Activated T-helper 2 cell treated with anti-CD3 and anti-CD28 coated beads, Interferon-gamma antibody, Interleukin-2, Interleukin-4, amounts not matched to agents 10 μg/mL and 5 μg/mL and 100 μg/mL, durations not matched to agents 14 hours and 24 hours and 36 hours (primary cell): ENCODE measurements around the gene AEBP2. TPM values are rescaled to one million over a fixed set of nuclear protein-coding genes. Genes with fewer than 3 reads are reported as not detected.
"Not testable (repeated sequence)": the region's sequence is repeated elsewhere in the genome, so short reads cannot be mapped to it uniquely, and the experiment has no call there.

Source experiments
- DNase-seq: peaks from one replicate; pipeline ENCODE4 v3.0.0; 2021; ENCODE audit warnings: low spot score
- H3K27ac Mint-ChIP-seq: one replicate; pipeline ENCODE4 v1.8.0; 2021; ENCODE audit warnings: mixed read lengths
- H3K27me3 Mint-ChIP-seq: one replicate; pipeline ENCODE4 v1.8.0; 2021; ENCODE audit warnings: low read depth, mixed read lengths
- H3K36me3 Mint-ChIP-seq: one replicate; pipeline ENCODE4 v1.8.0; 2021; ENCODE audit warnings: low read depth, mixed read lengths
- H3K4me1 Mint-ChIP-seq: one replicate; pipeline ENCODE4 v1.8.0; 2021; ENCODE audit warnings: low read depth, mixed read lengths
- H3K4me3 Mint-ChIP-seq: one replicate; pipeline ENCODE4 v1.8.0; 2021; ENCODE audit warnings: low read depth, mild to moderate bottlenecking, moderate library complexity, mixed read lengths
- H3K9me3 Mint-ChIP-seq: one replicate; pipeline ENCODE4 v1.8.0; 2021; ENCODE audit warnings: mixed read lengths
- intact Hi-C: fragments of 100-400 bp; cut with micrococcal nuclease; formaldehyde crosslinking; loops from one replicate; pipeline ENCODE4 v1.15.1; 2023
- total RNA-seq: library from RNA; stranded (reverse); gene quantifications from 2 replicates; pipeline ENCODE4 v1.2.3, GENCODE V29; 2022

Gene AEBP2
- total RNA-seq, 1 donor from 2014 or later: 64.3 TPM

DNA sequence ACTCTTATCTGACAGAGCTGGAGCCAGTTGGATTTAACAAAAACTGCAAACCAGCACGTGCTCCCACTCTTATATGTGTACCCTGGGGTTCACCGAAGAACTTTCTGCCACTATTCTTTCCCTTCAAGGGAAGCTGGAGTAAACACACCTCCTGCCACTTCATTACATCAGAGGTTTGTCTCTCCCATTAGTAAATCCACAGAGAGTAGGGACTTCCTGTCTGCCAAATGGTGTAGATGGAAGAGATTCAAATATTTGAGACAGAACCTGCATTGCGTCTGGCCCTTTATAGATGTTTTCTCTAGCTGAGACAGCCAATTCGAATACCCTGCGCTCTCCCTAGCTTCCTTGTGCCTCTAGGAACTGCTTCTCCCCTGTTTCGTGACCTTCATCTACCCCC is 29.1 kb upstream of the AEBP2 start:
- H3K27ac Mint-ChIP-seq: no peak overlapping the region
- DNase-seq: no peak
- H3K27me3 Mint-ChIP-seq: peaks cover 5% of the 10 kb centered on the region
- intact Hi-C loops: no loop called here
- H3K9me3 Mint-ChIP-seq: no peaks in the 10 kb centered on the region
- H3K36me3 Mint-ChIP-seq: no peaks in the 10 kb centered on the region
- no peak overlapping the region for H3K4me3 Mint-ChIP-seq
- H3K4me1 Mint-ChIP-seq: no peaks in the 10 kb centered on the region

DNA sequence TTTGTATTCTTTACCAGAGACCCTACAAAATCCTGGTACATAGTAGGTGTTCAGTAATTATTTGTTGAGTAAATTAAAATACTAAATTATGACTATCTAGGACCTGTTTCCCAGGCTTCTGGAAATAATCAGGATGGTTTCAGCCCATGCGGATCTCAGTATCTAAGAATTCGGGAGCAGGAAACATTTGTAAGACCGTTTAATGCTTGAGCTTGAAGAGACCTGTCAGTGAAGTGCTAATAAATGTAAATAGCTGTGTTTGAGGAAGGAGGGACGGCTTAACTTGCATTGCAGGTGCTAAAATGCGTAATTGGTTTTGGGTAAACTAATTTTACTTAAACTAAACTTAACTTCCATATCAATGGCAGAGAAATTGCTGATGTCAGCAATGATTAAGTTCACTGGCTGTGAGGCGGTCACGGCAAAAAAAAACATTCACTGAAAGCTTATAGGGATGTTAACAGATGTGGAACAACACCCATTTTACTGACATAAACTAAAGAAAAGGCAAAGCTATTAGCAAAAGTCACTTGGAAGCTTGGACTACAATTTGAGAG is 28.6 kb upstream of the AEBP2 start:
- Mint-ChIP-seq H3K36me3 (no peaks in the 10 kb centered on the region), H3K27me3 (peaks cover 5% of the 10 kb centered on the region), H3K4me3 (no peak overlapping the region), H3K4me1 (no peaks in the 10 kb centered on the region), H3K27ac (no peak overlapping the region), H3K9me3 (no peaks in the 10 kb centered on the region)
- intact Hi-C loops: no loop called here
- no peak for DNase-seq

DNA sequence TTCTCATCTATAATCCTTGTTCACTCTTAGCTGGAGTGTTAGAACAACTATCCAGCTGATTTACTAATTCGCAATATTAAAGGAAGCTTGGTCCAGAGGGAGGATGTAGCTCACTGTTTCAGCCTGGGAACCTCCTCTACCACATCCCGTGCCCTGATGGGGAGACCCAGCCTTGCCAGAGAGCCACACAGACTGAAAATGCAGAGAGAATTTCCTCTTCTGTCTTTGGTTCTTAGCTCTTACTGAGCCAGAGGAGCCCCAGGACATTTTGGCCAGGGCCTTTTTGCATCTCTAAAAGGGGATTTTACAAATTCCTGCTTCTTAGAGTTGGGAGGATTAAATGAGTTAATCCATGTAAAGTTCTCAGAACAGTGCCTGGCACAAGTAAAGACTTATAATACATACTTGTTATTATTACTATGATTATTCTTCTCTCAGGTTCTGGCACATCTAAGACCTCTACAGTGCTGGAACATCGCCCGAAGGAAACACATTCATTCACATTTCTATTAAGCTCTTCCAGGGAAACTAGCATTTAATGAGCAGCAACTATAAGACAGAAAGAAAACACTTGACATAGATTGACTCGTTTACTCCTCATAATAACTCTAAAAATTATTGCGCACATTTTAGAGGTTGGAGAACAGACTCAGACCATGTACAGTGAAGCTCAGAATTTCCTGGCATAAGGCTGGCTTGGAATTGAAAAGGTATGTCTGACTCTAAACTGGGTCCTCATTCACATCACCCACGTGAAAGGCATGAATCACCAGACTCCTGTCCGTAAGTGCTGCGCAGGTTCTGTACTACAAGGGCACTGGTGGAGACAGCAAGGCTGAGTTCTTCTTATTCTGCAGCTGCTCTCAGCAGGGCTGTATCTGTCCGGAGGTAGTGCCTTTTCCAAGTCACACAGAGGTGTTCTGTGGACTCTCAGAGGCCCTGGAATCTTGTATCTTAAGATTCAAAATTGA is 27.8 kb upstream of the AEBP2 start:
- no peak overlapping the region for H3K4me3 Mint-ChIP-seq
- no peak for DNase-seq
- H3K4me1 Mint-ChIP-seq: no peaks in the 10 kb centered on the region
- no peaks in the 10 kb centered on the region for H3K9me3 Mint-ChIP-seq
- H3K27ac Mint-ChIP-seq: no peak overlapping the region
- peaks cover 5% of the 10 kb centered on the region for H3K27me3 Mint-ChIP-seq
- H3K36me3 Mint-ChIP-seq: no peaks in the 10 kb centered on the region
- intact Hi-C loops: no loop called here

DNA sequence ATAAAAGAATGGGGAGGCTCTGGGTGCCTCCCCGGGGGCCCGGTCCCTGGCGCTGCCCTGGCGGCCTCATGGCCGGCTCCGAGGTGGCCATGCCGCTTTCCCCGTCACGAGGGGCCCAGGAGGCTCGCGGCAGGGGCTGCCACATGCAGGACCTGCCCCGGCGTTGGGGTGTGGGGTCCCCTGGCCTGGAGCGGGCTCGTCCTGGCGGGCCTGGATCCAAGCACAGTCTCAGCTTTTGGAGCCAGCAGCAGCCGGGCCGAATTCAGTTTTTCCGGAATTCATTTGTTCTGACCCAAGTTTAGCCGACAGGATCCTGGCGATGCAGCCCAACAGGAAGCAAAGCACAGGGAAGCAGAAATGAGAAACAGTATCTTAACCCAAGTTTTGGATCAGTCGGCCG is 26.4 kb upstream of the AEBP2 start:
- Mint-ChIP-seq H3K27ac (no peak overlapping the region), H3K36me3 (no peaks in the 10 kb centered on the region), H3K9me3 (no peaks in the 10 kb centered on the region), H3K27me3 (peaks cover 5% of the 10 kb centered on the region), H3K4me3 (no peak overlapping the region), H3K4me1 (no peaks in the 10 kb centered on the region)
- intact Hi-C loops: no loop called here
- no peak for DNase-seq

DNA sequence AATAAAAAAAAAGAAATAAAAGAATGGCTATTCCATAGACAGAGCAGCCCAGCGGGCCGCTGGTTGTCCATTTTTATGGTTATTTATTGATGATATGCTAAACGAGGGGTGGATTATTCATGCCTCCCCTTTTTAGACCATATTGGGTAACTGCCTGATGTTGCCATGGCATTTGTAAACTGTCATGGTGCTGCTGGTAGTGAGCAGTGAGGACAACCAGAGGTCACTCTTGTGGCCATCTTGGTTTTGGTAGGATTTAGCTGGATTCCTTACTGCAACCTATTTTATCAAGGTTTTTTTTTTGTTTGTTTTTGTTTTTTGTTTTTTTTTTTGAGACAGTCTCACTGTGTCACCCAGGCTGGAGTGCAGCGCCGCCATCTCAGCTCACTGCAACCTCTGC is 25.7 kb upstream of the AEBP2 start:
- H3K36me3 Mint-ChIP-seq, DNase-seq, H3K9me3 Mint-ChIP-seq, H3K27me3 Mint-ChIP-seq, H3K27ac Mint-ChIP-seq, H3K4me3 Mint-ChIP-seq, intact Hi-C loops, H3K4me1 Mint-ChIP-seq: not testable (repeated sequence)

DNA sequence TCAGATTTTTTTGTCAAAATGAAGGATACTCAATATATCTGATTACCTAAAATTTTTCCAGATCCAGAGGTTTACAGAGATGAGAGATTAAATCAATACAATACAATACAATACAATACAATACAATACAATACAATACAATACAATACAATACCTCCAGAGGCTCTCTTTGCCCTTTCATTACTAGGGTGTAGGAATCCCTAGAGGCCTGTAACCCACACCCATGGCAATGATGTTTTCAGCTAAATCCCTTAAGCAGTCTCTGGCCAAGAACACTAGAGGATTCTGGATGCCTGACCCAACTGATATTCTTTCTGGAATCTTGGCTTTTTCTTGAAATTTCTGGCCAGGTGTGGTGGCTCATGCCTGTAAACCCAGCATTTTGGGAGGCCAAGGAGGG is 23.7 kb upstream of the AEBP2 start:
- peaks cover under 1% of the 10 kb centered on the region for H3K27me3 Mint-ChIP-seq
- no peak overlapping the region for H3K4me3 Mint-ChIP-seq
- H3K9me3 Mint-ChIP-seq: no peaks in the 10 kb centered on the region
- no peaks in the 10 kb centered on the region for H3K4me1 Mint-ChIP-seq
- no peak overlapping the region for H3K27ac Mint-ChIP-seq
- DNase-seq: no peak
- intact Hi-C loops: no loop called here
- no peaks in the 10 kb centered on the region for H3K36me3 Mint-ChIP-seq

DNA sequence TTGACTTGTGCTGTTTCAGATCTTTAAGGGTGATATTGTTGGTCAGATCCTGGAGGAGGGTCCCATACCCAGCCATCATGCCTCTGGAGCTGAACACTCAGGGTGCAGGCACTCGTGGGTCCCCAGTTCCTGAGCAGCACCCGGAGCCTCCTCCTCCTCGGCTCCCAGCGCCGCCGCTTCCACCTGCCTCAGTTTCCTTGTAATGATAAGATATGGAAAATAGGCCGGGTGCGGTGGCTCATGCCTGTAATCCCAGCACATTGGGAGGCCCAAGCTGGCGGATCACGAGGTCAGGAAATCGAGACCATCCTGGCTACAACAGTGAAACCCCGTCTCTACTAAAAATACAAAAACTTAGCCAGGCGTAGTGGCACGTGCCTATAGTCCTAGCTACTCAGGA is 20.2 kb upstream of the AEBP2 start:
- intact Hi-C loops: no loop called here

DNA sequence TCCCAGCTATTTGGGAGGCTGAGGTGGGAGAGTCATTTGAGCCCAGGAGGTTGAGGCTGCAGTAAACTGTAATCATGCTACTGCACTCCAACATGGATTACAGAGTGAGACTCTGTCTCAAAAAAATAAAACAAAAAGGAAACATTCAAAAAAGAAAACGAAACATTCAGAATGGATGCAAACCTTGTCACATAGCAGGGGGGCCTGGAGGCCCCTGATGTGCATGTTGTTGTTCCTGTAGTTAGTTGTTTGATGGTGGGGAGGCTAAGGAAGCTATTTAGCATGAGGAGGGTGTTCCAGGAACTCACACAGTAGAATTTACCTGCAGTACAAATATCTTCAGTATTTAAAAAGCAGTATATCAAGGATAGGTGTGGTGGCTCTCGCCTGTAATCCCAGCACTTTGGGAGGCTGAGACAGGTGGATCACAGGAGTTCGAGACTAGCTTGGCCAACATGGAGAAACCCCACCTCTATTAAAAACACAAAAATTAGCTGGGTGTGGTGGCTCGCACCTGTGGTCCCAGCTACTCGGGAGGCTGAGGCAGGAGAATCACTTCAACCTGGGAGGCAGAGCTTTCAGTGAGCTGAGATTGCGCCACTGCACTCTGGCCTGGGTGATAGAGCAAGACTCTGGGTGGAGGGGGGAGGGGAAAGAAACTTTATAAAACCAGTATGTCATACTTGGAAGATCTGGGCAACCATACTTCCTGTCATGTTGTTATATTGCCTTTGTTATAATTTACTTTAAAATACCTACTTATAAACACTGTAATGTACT is 17.6 kb upstream of the AEBP2 start:
- intact Hi-C loops: no loop called here
- no peak for DNase-seq
- no peaks in the 10 kb centered on the region for H3K27me3 Mint-ChIP-seq
- peaks cover 6% of the 10 kb centered on the region for H3K4me1 Mint-ChIP-seq
- no peaks in the 10 kb centered on the region for H3K36me3 Mint-ChIP-seq
- no peak overlapping the region for H3K4me3 Mint-ChIP-seq
- H3K9me3 Mint-ChIP-seq: peaks cover under 1% of the 10 kb centered on the region
- H3K27ac Mint-ChIP-seq: no peak overlapping the region

More for the DNA sequence above, 20.2 kb upstream of the AEBP2 start:
- Mint-ChIP-seq H3K36me3 (no peaks in the 10 kb centered on the region), H3K4me3 (no peak overlapping the region), H3K4me1 (peaks cover 6% of the 10 kb centered on the region), H3K9me3 (no peaks in the 10 kb centered on the region), H3K27ac (no peak overlapping the region), H3K27me3 (no peaks in the 10 kb centered on the region)
- DNase-seq: no peak

DNA sequence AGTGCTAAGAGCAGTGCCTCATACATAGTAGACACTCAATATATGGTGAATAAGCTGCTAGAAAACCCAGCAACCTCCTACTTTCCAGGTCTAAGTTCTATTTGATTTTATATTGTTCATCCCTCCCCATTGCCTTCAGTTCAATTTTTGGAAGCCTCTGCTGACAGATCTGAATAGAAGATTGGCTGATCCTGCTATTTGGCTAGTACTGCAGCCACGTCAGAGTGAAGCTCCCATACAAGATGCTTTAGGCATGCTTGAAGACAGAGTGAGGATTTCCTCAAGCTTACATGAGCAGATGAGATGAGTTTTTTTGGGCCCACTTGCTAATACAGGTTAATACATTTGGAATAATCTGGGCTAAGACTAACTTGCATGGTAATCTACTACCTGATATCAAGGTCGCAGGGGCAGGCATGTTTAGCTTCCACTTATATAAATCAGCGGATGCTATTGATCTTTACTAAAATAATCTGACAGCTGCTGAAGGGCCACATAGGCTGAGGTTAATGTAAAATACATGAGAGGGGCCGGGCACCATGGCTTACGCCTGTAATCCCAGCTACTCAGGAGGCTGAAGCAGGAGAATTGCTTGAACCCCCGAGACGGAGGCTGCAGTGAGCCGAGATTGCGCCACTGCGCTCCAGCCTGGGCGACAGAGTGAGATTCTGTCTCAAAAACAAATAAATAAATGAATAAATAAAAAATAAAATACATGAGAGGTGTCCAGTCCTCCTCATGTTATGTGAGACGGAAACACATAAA is 15.9 kb upstream of the AEBP2 start:
- Mint-ChIP-seq H3K4me3 (no peak overlapping the region), H3K36me3 (no peaks in the 10 kb centered on the region), H3K9me3 (peaks cover 7% of the 10 kb centered on the region), H3K27me3 (no peaks in the 10 kb centered on the region), H3K27ac (no peak overlapping the region), H3K4me1 (peaks cover 9% of the 10 kb centered on the region)
- no peak for DNase-seq
- intact Hi-C loops: no loop called here

DNA sequence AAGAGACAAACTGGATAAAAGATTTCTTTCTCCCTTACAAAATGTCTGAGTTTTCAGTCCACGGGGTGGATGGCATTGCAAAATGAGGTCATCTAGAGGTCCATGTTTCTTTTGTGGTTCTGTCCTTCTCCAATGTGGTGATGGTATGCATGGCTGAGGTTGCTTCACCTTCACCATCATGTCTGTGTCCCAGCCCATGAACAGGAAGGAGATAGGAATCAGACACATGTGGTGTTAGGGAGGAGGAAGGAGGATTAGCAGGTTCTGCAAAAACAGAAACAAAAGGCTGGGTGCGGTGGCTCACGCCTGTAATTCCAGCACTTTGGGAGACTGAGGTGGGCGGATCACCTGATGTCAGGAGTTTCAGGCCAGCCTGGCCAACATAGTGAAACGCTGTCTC is 11.0 kb upstream of the AEBP2 start:
- Mint-ChIP-seq H3K27ac (no peak overlapping the region), H3K9me3 (peaks cover 12% of the 10 kb centered on the region)
- no peak for DNase-seq

DNA sequence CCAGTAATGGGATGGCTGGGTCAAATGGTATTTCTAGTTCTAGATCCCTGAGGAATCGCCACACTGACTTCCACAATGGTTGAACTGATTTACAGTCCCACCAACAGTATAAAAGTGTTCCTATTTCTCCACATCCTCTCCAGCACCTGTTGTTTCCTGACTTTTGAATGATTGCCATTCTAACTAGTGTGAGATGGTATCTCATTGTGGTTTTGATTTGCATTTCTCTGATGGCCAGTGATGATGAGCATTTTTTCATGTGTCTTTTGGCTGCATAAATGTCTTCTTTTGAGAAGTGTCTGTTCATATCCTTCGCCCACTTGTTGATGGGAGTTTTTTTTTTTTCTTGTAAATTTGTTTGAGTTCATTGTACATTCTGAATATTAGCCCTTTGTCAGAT is 9.8 kb upstream of the AEBP2 start:
- H3K4me1 Mint-ChIP-seq: peaks cover 31% of the 10 kb centered on the region
- H3K27me3 Mint-ChIP-seq, DNase-seq, intact Hi-C loops, H3K36me3 Mint-ChIP-seq, H3K4me3 Mint-ChIP-seq, H3K27ac Mint-ChIP-seq: not testable (repeated sequence)
- peaks cover 12% of the 10 kb centered on the region for H3K9me3 Mint-ChIP-seq

More for the DNA sequence above, 11.0 kb upstream of the AEBP2 start:
- peaks cover 8% of the 10 kb centered on the region for H3K36me3 Mint-ChIP-seq
- H3K27me3 Mint-ChIP-seq: no peaks in the 10 kb centered on the region
- peaks cover 28% of the 10 kb centered on the region for H3K4me1 Mint-ChIP-seq
- no peak overlapping the region for H3K4me3 Mint-ChIP-seq
- intact Hi-C loops: no loop called here

DNA sequence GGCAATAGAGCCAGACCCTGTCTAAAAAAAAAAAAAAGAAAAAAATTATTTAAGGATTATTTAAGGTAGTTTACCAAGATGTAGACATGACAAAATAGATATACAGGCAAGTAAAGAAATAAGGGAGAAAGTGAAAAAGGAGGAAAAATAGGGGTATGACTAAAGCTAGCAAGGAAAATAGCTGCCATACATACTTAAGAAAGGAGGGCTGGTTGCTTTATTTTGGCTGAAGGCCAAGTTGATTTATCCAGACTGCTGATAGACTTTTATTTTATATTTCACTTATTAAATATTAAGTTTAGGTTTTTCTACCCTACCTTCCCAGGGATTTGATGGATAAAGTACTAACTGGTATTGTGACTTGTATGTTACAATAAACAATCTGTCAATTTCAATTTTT is 8.3 kb upstream of the AEBP2 start:
- Mint-ChIP-seq H3K36me3 (peaks cover 8% of the 10 kb centered on the region), H3K9me3 (peaks cover 12% of the 10 kb centered on the region), H3K4me3 (no peak overlapping the region), H3K4me1 (peaks cover 43% of the 10 kb centered on the region), H3K27ac (peak overlapping the region; percentile 100), H3K27me3 (no peaks in the 10 kb centered on the region)
- DNase-seq: no peak
- intact Hi-C loops: loop anchor here (1.0 to 10.0 kb wide), 4 partner anchors 49 to 1266 kb away; no protein-coding TSS in a partner anchor
